Measurements from ENCODE around the gene USP47. TPM values are rescaled to one million over a fixed set of nuclear protein-coding genes. Genes with fewer than 3 reads are reported as not detected.

Gene USP47
- total RNA-seq, 1 experiment from 2014 or later, result 39.2 TPM

- no peaks in the 10 kb centered on the region for H3K9me3 ChIP-seq (ENCODE audit: control insufficient read depth, insufficient read depth, low read depth, low read length)
- ChIA-PET POLR2A (interaction anchor here (0.5 kb wide), 1 partner anchor 11 kb away, joined by 5 read pairs; no protein-coding TSS in a partner anchor), CTCF (no interaction called here)
- ATAC-seq (no peak), DNase-seq (ENCODE audit: low read depth, low spot score) (no peak)
- H3K4me3 ChIP-seq (ENCODE audit: low read depth in 2 of 2, low read length in 2 of 2), result no peak overlapping the region
- intact Hi-C loops (cut with micrococcal nuclease; ENCODE audit: unreplicated experiment) (no loop called here), in situ Hi-C loops (cut with HindIII; ENCODE audit: low pct_unique_long_range_greater_than_20kb, low sequenced_read_pairs) (no loop called here)
- no peak for TF ChIP-seq CTCF (IDR thresholded peaks at IDR 0.05)
- TF ChIP-seq POLR2AphosphoS5 (IDR thresholded peaks at IDR 0.05; ENCODE audit: low read depth, low read length), result no peak
- no peak for TF ChIP-seq TCF7L2 (IDR thresholded peaks at IDR 0.05; ENCODE audit: low read depth, low read length)
- no peak for TF ChIP-seq REST (IDR thresholded peaks at IDR 0.05; ENCODE audit: insufficient read depth in 1 of 2, low read depth in 2 of 2, low read length in 1 of 2)
- TF ChIP-seq SIN3A (IDR thresholded peaks at IDR 0.05; ENCODE audit: borderline replicate concordance, insufficient read depth, low read depth, low read length), result no peak
- no peak overlapping the region for H3K27ac ChIP-seq (ENCODE audit: low read length)
- no peaks in the 10 kb centered on the region for H3K4me1 ChIP-seq (ENCODE audit: control insufficient read depth, insufficient read depth, low read length)
- H3K27me3 ChIP-seq (ENCODE audit: control insufficient read depth, insufficient read depth, low read length), result no peaks in the 10 kb centered on the region
- peaks cover 2% of the 10 kb centered on the region for H3K36me3 ChIP-seq (ENCODE audit: control insufficient read depth, insufficient read depth, low read length)
- no TSS peak for BruUV-seq (replicated peaks)
Observed at GRCh38 chr11:11913395-11913794, 71.6 kb downstream of the USP47 start.

GRCh38 chr11:11915625-11916024, 73.9 kb downstream of the USP47 start:
- Histone ChIP-seq H3K27me3 (ENCODE audit: control insufficient read depth, insufficient read depth, low read length) (no peaks in the 10 kb centered on the region), H3K27ac (ENCODE audit: low read length) (no peak overlapping the region), H3K4me1 (ENCODE audit: control insufficient read depth, insufficient read depth, low read length) (no peaks in the 10 kb centered on the region), H3K9me3 (ENCODE audit: control insufficient read depth, insufficient read depth, low read depth, low read length) (no peaks in the 10 kb centered on the region), H3K4me3 (ENCODE audit: low read depth in 2 of 2, low read length in 2 of 2) (no peak overlapping the region), H3K36me3 (ENCODE audit: control insufficient read depth, insufficient read depth, low read length) (peaks cover 7% of the 10 kb centered on the region)
- TF ChIP-seq SIN3A (IDR thresholded peaks at IDR 0.05; ENCODE audit: borderline replicate concordance, insufficient read depth, low read depth, low read length), result no peak
- no peak for TF ChIP-seq REST (IDR thresholded peaks at IDR 0.05; ENCODE audit: insufficient read depth in 1 of 2, low read depth in 2 of 2, low read length in 1 of 2)
- TF ChIP-seq POLR2AphosphoS5 (IDR thresholded peaks at IDR 0.05; ENCODE audit: low read depth, low read length), result no peak
- TF ChIP-seq CTCF (IDR thresholded peaks at IDR 0.05), result no peak
- no peak for TF ChIP-seq TCF7L2 (IDR thresholded peaks at IDR 0.05; ENCODE audit: low read depth, low read length)
- ATAC-seq (no peak), DNase-seq (ENCODE audit: low read depth, low spot score) (no peak)
- ChIA-PET POLR2A (no interaction called here), CTCF (no interaction called here)
- intact Hi-C loops (cut with micrococcal nuclease; ENCODE audit: unreplicated experiment) (no loop called here), in situ Hi-C loops (cut with HindIII; ENCODE audit: low pct_unique_long_range_greater_than_20kb, low sequenced_read_pairs) (no loop called here)
- BruUV-seq (replicated peaks), result no TSS peak

Data from Panc1 (cell line).